Left ventricle myocardium superior (tissue), 1 donor: ENCODE data around the gene EVA1C. TPM values are rescaled to one million over a fixed set of nuclear protein-coding genes. Genes with fewer than 3 reads are reported as not detected.
A peak's percentile ranks its signal among the peaks of the same experiment; 100 is the strongest.
"Not testable (repeated sequence)": the region's sequence is repeated elsewhere in the genome, so short reads cannot be mapped to it uniquely, and the experiment has no call there.

ENCODE experiments used
- ATAC-seq: fragments of 200-7000 bp; cut with Tn5 transposase; one replicate; pipeline ENCODE4 v1.9.1; 2020; ENCODE audit warnings: mild to moderate bottlenecking, moderate library complexity
- DNase-seq: peaks from one replicate; pipeline ENCODE4 v3.0.0-alpha.2; 2020
- intact Hi-C: fragments of 100-400 bp; cut with micrococcal nuclease; formaldehyde crosslinking; loops from one replicate; pipeline ENCODE4 v1.11.0; 2022
- total RNA-seq: library from RNA; stranded (reverse); fragmentation: NEBNext Ultra II Directional; extraction: Animal tissue kit (Norgen Biotek cat#: 25700); gene quantifications from one replicate; pipeline ENCODE4 v1.2.1, GENCODE V29; 2021
- donor health status: DM: no; HTN: yes; CAD: no; lungs with severe emphysema.

The EVA1C gene
- total RNA-seq, 1 donor from 2014 or later, result 13.6 TPM

DNA sequence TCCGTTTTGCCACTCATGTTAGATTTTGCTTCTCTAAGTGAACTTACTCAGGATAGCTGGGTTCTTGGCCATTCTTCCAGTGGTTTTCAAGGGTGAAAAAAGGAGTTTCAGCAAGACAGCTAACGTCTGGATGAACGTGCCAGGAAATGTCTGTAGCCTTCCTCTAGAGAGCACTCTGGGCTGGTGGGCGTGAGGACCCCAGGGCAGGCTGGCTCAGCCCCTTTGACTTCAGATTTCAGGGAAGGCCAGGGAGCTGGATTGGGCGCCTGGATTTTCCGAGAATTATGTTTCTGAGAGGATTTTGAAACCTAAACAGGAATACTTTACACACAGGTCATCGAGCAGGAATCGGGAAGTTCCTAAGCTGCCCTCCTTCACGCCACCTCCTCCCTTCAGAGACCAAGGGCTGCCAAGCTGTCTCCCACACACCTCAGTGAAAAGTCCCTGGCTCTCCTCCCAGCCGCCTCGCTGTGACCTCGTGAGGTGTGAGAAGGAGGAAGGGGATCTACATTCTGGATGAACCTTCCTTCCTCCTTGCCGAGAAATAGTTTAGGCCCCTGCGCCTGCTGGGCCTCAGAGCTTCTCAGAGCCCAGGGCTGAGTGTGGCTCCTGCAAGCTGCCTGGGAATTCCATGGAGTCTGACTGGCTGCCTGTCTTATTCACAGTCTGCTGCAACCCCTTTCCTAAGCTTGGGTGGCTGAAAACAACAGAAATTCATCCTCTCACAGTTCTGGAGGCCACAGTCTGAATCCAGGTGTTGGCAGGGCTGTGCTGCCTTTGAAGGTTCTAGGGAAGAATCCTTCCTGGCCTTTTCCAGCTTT is 38.6 kb downstream of the EVA1C start:
- intact Hi-C loops, result not testable (repeated sequence)
- ATAC-seq, result peak; percentile 79
- peak; percentile 80 for DNase-seq

DNA sequence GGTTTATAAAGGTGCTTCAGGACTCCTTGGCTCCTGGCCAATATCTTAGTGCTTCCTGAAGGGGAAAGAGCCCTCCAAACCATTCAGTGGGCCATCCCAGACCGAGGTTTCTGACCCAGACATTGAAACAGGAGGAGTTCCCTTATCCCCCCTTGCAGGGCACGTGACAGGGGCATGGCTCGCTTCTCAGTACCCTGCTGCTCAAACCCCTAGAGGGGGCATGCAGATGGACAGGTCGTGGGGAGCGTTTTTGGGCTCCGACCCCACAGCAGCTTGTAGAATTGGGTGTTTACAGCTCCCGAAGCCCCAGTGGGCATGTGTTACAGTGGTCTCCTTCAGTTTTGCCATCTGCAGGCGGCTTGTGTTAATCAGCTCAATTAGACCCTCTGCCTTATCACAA is 39.7 kb downstream of the EVA1C start:
- DNase-seq, intact Hi-C loops, ATAC-seq: not testable (repeated sequence)

GRCh38 chr21:32452641-32453040 is 40.1 kb downstream of the EVA1C start:
- no peak for ATAC-seq
- intact Hi-C loops, result no loop called here

DNA sequence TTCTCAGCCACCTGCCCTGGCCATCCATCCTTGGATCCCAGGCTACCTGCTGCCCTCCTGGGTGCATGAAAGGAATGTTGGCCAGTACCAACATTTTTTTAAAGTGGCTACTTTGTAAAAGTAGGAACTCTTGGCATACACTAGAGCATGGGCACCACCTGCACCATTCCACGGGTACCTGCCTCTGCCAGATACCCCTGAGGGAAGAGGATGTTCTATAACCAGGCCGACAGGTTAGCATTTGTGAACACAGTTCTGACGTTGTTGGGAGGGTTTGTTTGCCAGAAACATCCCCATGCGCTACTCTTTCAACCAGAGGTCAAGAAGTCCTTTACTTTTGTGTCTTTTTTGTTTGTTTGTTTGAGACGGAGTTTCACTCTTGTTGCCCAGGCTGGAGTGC is 43.0 kb downstream of the EVA1C start:
- intact Hi-C loops, result no loop called here
- ATAC-seq (no peak), DNase-seq (no peak)

More at GRCh38 chr21:32452641-32453040, 40.1 kb downstream of the EVA1C start:
- no peak for DNase-seq

DNA sequence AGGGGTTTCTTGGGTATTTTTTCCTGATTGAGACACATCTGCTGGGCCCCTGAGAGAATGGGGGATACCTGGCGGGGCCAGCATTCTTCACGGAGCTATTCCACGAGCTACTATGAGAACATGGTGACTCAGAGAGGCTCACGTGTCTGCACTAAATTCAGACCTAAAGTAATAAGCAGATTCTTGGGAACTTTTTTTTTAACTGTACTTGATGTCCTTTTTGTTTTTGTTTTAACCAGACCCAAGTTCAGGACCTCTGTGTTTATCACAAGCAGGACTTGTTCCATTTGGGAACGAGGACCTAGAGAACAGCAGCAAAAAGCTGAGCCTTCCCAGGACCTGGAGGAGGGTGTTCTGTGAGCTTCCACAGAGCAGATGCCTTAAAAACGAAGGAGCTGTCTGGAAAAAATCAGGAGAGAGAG is 44.0 kb downstream of the EVA1C start:
- peak; percentile 67 for ATAC-seq
- DNase-seq, result no peak
- intact Hi-C loops, result no loop called here

DNA sequence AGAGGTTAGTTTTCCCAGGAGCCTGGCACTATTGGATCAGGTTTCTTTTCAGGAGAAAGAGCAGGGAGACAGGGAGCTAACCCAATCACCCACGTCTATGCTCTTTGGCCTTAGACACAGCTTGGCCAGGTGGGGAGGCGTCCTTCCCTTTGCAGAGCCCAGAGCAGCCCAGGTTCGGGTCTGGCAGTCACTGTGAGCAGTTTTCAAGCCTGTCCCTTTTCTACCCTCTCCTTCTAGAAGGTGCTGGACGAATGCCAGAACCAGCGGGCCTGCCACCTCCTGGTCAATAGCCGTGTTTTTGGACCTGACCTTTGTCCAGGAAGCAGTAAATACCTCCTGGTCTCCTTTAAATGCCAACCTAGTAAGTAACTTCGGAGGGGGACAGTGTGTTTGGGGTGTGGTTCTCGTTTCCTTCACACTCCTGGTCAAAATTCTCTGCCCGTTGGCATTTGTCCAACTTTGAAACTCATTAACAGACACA is 44.9 kb downstream of the EVA1C start:
- peak; percentile 65 for DNase-seq
- intact Hi-C loops, result no loop called here
- ATAC-seq, result peak; percentile 55

GRCh38 chr21:32457962-32458361 is 45.5 kb downstream of the EVA1C start:
- ATAC-seq (no peak), DNase-seq (no peak)
- intact Hi-C loops, result no loop called here

DNA sequence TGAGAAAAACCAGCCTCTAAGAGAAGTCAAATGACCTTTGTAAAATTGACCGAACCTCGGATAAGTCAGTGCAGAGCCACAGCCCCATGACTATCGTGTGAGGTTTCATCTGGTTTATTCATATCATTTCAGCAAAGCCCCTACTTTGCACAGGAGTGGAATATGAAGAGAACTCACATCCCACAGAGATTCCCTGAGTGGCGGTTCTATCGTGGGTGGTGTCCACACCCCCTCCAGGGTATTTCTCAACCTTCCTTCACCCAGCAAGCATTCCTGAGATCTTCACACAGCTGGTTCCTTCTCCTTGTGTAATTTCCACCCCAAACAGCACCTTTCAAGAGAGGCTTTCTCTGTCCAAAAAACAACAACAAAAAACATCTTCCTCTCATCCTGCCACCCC is 47.5 kb downstream of the EVA1C start:
- DNase-seq (no peak), ATAC-seq (no peak)
- intact Hi-C loops, result no loop called here

- ATAC-seq (no peak), DNase-seq (no peak)
- intact Hi-C loops, result no loop called here
Observed at GRCh38 chr21:32461503-32461902, 49.0 kb downstream of the EVA1C start.

DNA sequence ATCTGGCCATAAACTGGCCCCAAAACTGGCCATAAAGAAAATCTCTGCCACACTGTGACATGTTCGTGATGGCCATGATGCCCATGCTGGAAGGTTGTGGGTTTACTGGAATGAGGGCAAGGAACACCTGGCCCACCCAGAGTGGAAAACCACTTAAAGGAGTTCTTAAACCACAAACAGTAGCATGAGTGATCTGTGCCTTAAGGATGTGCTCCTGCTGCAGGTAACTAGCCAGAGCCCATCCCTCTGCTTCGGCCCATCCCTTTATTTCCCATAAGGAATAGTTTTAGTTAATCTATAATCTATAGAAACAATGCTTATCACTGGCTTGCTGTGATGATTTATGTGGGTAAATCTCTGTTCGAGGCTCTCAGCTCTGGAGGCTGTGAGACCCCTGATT is 50.1 kb downstream of the EVA1C start:
- DNase-seq, ATAC-seq, intact Hi-C loops: not testable (repeated sequence)

DNA sequence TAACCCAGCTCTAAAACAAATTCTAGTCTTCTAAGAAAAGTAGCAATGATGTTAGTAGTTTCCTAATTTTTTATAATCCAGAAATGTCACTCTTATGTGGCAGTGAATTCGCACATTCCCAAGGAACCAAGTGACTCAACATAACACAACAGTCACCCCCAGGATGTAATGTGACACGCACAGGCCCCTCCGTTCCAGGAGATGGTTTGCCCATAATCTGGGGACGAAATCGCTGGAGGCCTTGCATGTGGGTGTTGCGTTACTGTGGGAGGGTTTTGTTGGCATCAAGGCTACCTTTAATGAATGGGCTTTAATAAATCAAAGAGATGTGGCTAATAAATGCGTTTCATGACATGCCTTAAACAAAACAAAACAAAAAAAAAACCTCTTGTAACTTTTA is 50.9 kb downstream of the EVA1C start:
- no peak for ATAC-seq
- no peak for DNase-seq
- intact Hi-C loops, result no loop called here

GRCh38 chr21:32463889-32464300 is 51.4 kb downstream of the EVA1C start:
- intact Hi-C loops, result no loop called here
- ATAC-seq (no peak), DNase-seq (no peak)

DNA sequence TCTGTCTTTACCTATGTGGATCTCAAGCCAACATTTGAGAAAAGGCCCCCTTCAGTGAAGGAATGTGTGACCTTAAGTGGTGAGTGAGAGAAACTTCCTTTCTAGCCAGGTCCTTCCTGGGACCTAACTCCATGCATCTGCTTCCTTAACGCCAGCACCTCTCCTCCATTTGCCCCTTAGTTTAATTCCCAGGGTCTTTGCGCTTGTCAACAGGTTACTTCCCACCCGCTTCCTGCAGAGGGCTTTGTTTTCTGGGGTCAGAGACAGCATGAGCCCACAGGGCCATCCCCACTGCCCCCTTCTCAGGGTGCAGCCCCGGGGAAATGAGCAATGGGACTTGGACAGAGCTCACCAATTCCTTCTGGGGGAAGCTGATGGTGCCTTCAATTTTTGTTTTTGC is 54.8 kb downstream of the EVA1C start:
- ATAC-seq, result no peak
- intact Hi-C loops, result no loop called here

DNA sequence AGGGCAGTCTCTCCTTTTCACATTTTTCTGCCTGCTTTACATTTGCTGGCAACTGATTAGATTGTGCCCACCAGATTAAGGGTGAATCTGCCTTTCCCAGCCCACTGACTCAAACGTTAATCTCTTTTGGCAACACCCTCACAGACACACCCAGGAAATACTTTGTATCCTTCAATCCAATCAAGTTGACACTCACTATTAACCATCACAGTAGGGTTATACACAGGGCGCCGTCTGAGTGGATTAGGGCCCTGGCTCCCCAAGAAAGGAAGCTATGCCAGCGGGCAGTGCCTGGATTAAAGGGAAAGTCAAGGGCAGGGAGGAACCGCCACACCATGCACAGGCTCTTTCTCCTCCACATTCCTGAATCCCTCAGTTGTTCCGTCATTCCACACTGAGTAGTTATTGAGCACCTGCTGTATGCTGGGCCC is 56.2 kb downstream of the EVA1C start:
- DNase-seq, result no peak
- intact Hi-C loops, result no loop called here
- no peak for ATAC-seq

More for the DNA sequence above, 54.8 kb downstream of the EVA1C start:
- DNase-seq, result no peak

DNA sequence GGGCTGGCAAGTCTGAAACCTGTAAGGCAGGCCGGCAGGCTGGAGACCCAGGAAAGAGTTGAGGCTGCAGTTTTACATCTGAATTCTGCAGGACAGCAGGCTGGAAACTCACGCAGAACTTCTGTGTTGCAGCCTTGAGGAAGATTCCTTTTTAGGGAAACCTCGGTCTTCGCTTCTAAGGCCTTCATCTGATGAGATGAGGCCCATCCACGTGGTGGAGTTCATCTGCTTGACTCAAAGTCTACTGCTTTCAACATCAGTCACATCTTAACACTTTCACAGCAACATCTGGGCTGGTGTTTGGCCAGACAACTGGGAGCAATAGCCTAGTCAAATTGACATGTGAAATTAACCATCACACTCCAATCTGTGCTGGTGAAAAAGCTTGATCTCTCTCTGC is 57.1 kb downstream of the EVA1C start:
- no peak for ATAC-seq
- intact Hi-C loops, result no loop called here
- DNase-seq, result no peak

GRCh38 chr21:32470206-32470605 is 57.7 kb downstream of the EVA1C start:
- DNase-seq, result no peak
- intact Hi-C loops, result no loop called here
- no peak for ATAC-seq

DNA sequence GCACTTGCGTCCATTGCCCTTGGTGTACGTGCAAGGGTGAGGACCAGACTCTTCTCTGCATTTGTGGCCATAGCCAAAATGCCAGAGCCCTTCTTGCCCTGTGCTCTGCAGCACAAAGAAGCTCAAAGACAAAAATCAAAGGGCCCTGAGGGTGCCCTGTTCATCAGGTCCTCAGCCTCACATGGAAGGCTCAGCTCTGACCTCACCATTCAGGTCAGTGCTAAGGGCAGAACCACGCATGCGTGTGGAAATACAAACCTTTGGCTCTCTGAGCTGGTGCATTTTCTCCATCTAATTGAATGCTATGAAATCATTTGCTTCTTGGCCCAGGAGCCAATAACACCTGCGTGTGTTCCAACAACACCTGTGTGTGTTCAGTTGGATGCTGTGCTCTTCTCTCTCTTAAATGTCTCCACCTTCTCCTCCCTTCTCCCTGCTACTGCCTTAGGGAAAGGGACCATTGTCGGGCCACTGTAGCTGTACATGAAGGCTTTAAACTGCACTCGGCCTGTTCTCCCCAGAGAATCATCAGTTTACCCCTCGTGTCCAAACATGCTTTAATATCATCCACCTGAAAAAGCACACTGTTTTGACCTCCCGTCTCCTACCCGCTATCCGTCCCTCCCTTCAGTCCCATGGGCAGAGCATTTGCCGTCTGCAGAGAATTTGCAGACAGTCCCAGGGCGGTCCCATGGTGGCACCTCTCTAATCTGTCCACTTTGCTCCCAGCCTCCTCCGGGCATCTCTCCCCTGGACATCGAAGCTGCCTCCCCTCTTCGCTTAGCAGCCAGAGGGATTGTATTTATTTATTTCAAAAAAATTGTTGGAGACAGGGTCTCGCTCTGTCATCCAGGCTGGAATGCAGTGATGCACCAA is 60.6 kb downstream of the EVA1C start:
- DNase-seq (no peak), ATAC-seq (no peak)
- intact Hi-C loops, result no loop called here

DNA sequence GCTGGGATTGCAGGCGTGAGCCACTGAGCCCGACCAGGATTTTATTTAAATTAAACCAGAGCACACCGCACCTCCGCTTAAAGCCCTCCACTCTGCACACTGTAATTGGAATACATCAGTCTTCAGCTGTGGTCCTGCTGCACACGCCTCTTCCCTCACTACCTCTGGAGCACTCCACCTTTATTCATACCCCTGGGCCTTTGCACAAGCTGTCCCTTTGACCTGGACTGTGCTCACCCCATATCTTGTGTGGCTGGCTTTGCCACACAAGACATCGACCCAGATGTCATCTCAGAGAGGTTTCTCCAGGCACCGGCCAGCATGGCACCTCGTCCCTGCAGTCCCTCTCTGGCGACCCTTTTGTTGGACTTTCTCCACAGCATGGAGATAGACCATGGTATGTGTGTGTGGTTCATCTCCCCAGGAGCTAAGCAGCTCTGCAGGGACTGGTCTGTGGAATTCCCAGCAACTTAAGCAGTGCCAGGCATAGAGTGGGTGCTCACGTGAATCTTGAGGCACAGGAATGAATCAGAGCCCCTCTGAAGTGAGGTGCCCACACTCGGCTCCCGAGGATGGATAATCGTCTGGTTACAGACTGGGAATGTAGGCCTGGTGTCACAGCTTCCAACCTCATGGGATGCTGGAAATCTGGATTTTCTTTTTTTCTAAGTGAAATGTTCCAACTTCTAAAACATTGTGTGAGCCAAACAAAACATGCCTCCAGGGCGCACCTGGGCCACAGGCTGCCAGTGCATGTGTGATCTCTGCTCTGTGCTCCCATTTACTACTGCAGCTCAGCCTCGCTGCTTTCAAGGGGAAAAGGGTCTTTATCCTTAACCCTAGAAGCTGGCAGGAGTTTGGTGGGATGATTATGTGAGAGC is 61.9 kb downstream of the EVA1C start:
- intact Hi-C loops, result no loop called here
- ATAC-seq (no peak), DNase-seq (no peak)

DNA sequence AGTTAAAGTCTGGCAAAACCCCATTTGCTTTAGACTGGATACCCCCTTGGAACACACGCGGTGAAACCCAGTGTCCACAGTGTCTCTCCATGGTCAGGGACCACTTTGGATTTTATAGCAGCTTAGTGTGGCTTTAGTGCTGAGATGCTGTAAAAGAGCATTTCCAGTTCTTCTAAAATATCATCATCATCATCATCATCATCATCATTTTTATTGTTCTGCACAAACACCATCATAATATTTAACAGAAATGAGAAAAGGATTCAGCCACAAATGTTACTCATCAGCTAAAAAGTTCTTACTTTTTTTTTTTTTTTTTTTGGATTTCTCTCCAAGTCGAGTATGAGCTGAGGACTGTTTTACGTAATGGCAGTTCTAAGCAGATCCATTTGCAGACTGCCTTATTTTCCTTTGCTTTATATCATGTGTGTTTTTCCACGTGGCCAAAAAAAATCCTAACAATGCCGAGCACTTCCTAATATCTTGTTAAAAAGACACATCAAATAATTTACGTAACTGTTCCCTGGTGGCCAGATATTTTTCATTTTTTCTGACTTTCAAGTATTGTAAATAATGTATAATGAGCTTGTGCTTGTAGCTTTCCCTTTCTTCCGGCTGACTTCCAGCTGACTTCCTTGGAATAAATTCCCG is 62.8 kb downstream of the EVA1C start:
- DNase-seq, result no peak
- intact Hi-C loops, result no loop called here
- no peak for ATAC-seq
